OCI-LY1 (cell line): ENCODE measurements around the gene TCERG1L.

ENCODE experiments used
- CTCF ChIP-seq: fragments of 200-600 bp; sonication (generic), shearing (Covaris generic); IDR thresholded peaks from 2 replicates; pipeline ENCODE4 v1.5.1; 2017; ENCODE audit warnings: mild to moderate bottlenecking, antibody characterized with exemption, low read length, moderate library complexity, mixed read lengths
- EZH2 ChIP-seq: fragments of 200-600 bp; sonication (generic), shearing (Covaris generic); IDR thresholded peaks from 2 replicates; pipeline ENCODE4 v1.8.0; 2017; ENCODE audit warnings: borderline replicate concordance, mixed run types, mild to moderate bottlenecking, antibody characterized with exemption, low read length, moderate library complexity, mixed read lengths

- TF ChIP-seq EZH2: no peak
- TF ChIP-seq CTCF: no peak
Observed at GRCh38 chr10:131187274-131187673, 124.2 kb downstream of the TCERG1L start.
